Neural crest cell (in vitro differentiated cells): ENCODE measurements around the gene CLTCL1. TPM values are rescaled to one million over a fixed set of nuclear protein-coding genes. Genes with fewer than 3 reads are reported as not detected.

Experiments
- DNase-seq: peaks from one replicate; pipeline ENCODE4 v3.0.0; 2021; ENCODE audit warnings: low read depth, mixed read lengths, low spot score
- H3K27ac Mint-ChIP-seq: one replicate; pipeline ENCODE4 v1.8.0; 2021; ENCODE audit warnings: mild to moderate bottlenecking, mixed read lengths; ENCODE audit not compliant: unreplicated experiment
- H3K27me3 Mint-ChIP-seq: 2 replicates; pipeline ENCODE4 v1.8.0; 2021; ENCODE audit warnings: low read depth, mild to moderate bottlenecking, mixed read lengths
- H3K36me3 Mint-ChIP-seq: 2 replicates; pipeline ENCODE4 v1.8.0; 2021; ENCODE audit warnings: low read depth, mild to moderate bottlenecking, mixed read lengths
- H3K4me1 Mint-ChIP-seq: 2 replicates; pipeline ENCODE4 v1.8.0; 2021; ENCODE audit warnings: mixed read lengths
- H3K4me3 Mint-ChIP-seq: one replicate; pipeline ENCODE4 v1.8.0; 2021; ENCODE audit warnings: mild to moderate bottlenecking, mixed read lengths
- H3K9me3 Mint-ChIP-seq: 2 replicates; pipeline ENCODE4 v1.8.0; 2021; ENCODE audit warnings: mixed read lengths
- total RNA-seq: library from RNA; stranded (reverse); gene quantifications from 2 replicates; pipeline ENCODE4 v1.2.1, GENCODE V29; 2021
- TF ChIP-seq, protein P1 (sequence below): fragments of 200-600 bp; sonication (generic); conservative IDR thresholded peaks from 2 replicates; pipeline ENCODE4 v1.5.0; 2021; ENCODE audit warnings: antibody characterized with exemption, mild to moderate bottlenecking

The CLTCL1 gene
- total RNA-seq, 1 donor from 2014 or later: 7.2 TPM

DNA sequence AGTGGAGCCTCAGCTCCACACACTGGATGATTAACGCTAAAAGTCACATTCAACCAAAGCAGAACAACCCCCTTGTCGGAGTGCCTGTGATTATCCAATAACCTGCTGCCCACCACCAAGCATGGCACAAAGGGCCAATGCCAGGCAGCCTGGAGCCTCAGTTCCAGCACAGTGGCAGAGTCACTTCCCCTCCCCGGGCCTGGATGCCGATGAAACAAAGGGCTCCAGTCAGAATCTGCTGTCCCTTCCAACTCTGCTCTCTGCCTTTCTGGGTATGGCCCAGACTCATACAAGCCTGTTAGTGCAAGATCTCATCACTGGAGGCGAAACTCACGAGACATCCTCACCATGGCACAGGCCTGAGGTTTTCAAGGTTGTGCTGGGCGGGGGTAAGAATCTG lies 52.1 kb downstream of the CLTCL1 start:
- Mint-ChIP-seq H3K36me3 (no peaks in the 10 kb centered on the region), H3K4me3 (no peak overlapping the region), H3K27ac (no peak overlapping the region), H3K9me3 (no peaks in the 10 kb centered on the region), H3K27me3 (no peaks in the 10 kb centered on the region), H3K4me1 (no peaks in the 10 kb centered on the region)
- no peak for DNase-seq
- TF ChIP-seq, protein P1, sequence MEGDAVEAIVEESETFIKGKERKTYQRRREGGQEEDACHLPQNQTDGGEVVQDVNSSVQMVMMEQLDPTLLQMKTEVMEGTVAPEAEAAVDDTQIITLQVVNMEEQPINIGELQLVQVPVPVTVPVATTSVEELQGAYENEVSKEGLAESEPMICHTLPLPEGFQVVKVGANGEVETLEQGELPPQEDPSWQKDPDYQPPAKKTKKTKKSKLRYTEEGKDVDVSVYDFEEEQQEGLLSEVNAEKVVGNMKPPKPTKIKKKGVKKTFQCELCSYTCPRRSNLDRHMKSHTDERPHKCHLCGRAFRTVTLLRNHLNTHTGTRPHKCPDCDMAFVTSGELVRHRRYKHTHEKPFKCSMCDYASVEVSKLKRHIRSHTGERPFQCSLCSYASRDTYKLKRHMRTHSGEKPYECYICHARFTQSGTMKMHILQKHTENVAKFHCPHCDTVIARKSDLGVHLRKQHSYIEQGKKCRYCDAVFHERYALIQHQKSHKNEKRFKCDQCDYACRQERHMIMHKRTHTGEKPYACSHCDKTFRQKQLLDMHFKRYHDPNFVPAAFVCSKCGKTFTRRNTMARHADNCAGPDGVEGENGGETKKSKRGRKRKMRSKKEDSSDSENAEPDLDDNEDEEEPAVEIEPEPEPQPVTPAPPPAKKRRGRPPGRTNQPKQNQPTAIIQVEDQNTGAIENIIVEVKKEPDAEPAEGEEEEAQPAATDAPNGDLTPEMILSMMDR: no peak

DNA sequence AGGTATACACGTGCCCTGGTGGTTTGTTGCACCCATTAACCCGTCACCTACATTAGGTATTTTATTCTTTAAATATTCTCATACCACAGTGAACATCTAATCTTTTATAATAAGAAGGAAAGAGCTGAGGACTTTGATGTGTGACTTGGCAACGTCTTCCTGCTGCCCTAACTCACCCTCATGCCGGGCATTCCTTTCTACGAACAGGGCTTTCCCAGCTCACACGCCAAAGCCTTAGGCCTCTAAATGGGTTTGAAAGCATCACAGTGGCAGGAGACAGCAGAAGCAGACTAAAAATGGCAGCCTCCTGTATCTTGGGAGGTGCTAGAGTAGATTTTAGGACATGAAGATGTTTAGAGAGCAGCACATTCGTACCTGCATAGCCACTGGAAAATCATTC lies 52.6 kb downstream of the CLTCL1 start:
- Mint-ChIP-seq H3K36me3 (no peaks in the 10 kb centered on the region), H3K27ac (no peak overlapping the region), H3K9me3 (no peaks in the 10 kb centered on the region), H3K27me3 (no peaks in the 10 kb centered on the region), H3K4me1 (no peaks in the 10 kb centered on the region), H3K4me3 (no peak overlapping the region)
- DNase-seq: no peak
- TF ChIP-seq, protein P1: no peak

DNA sequence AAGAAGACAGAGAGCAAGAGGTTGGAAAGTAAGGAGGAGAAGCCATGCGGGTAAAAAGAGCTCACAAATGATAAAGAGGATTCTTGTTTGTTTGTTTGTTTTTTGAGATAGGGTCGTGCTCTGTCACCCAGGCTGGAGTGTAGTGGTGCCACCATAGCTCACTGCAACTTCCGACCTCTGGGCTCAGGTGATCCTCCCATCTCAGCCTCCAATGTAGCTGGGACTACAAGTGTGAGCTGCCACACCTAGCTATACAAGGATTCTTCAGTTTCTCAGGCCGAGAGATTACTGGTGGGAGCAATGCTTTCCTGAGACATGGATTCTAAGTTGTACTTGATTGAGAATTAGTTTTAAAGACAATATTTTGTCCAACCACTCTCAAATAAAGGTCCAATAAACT lies 55.6 kb downstream of the CLTCL1 start:
- H3K27me3 Mint-ChIP-seq: no peaks in the 10 kb centered on the region
- DNase-seq: no peak
- TF ChIP-seq, protein P1: no peak
- no peak overlapping the region for H3K27ac Mint-ChIP-seq
- peaks cover 6% of the 10 kb centered on the region for H3K36me3 Mint-ChIP-seq
- no peaks in the 10 kb centered on the region for H3K4me1 Mint-ChIP-seq
- no peaks in the 10 kb centered on the region for H3K9me3 Mint-ChIP-seq
- no peak overlapping the region for H3K4me3 Mint-ChIP-seq

GRCh38 chr22:19234126-19234896 lies 57.2 kb downstream of the CLTCL1 start:
- no peaks in the 10 kb centered on the region for H3K4me1 Mint-ChIP-seq
- H3K9me3 Mint-ChIP-seq: no peaks in the 10 kb centered on the region
- no peak overlapping the region for H3K4me3 Mint-ChIP-seq
- no peak for DNase-seq
- peaks cover 6% of the 10 kb centered on the region for H3K36me3 Mint-ChIP-seq
- TF ChIP-seq, protein P1: no peak
- no peak overlapping the region for H3K27ac Mint-ChIP-seq
- H3K27me3 Mint-ChIP-seq: no peaks in the 10 kb centered on the region

DNA sequence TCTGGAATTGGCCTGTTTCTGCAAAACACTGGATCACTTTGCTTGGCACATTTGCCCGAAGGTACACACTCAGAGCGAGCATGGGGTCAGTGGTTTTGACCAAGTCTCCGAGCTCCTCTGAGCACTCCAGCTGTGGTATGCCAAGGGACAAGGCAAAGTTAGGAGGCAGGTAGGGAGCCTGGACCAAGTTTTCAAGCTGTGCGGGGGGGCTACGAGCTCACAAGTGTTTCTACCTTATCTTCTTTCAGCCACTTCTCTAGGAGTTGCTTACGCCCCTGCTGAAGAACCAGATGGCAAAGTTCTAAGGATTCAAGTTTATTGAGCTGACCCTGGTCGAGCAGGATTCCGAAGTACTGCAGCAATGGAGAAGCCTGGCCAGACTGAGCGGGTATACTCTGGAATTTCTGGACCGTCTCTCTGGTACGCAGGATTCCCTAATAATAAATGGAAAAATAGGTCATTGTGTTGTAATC lies 58.3 kb downstream of the CLTCL1 start:
- H3K9me3 Mint-ChIP-seq: no peaks in the 10 kb centered on the region
- H3K36me3 Mint-ChIP-seq: peaks cover 6% of the 10 kb centered on the region
- H3K27me3 Mint-ChIP-seq: no peaks in the 10 kb centered on the region
- no peaks in the 10 kb centered on the region for H3K4me1 Mint-ChIP-seq
- H3K27ac Mint-ChIP-seq: no peak overlapping the region
- no peak overlapping the region for H3K4me3 Mint-ChIP-seq
- TF ChIP-seq, protein P1: no peak
- no peak for DNase-seq
